Endothelial cell of umbilical vein (primary cell): ENCODE results near the gene TMEM109. TPM values are rescaled to one million over a fixed set of nuclear protein-coding genes. Genes with fewer than 3 reads are reported as not detected.

ENCODE experiments used
- BruUV-seq: library from RNA; stranded (reverse); fragments of 400-500 nt; replicated peaks from 2 replicates; lab custom pipeline; 2021; lab: Mats Ljungman, UMichigan
- CTCF ChIA-PET: fragments of 300-600, 350-600 bp; sonication (Branson Sonifier 250); formaldehyde crosslinking; loops from one replicate; lab custom pipeline; 2021; ENCODE audit warnings: antibody characterized with exemption, inconsistent platforms; lab: Charles Lee
- POLR2A ChIA-PET: fragments of 300-600, 350-600 bp; sonication (Branson Sonifier 250); formaldehyde crosslinking; loops from one replicate; lab custom pipeline; 2021; ENCODE audit warnings: antibody characterized with exemption, inconsistent platforms; lab: Charles Lee
- DNase-seq: peaks from one replicate; pipeline ENCODE4 v3.0.0-alpha.2; 2011; ENCODE audit warnings: low read depth, low spot score
- FAIRE-seq: peaks from 2 replicates; lab custom pipeline; 2011; peaks lifted over from hg19 to GRCh38; lab: Jason Lieb, UNC
- H2AFZ ChIP-seq: 2 replicates; pipeline ENCODE4 v1.6.0; 2012; ENCODE audit warnings: low read depth, low read length, control low read depth, inconsistent platforms
- H3K27ac ChIP-seq: 2 replicates; pipeline ENCODE4 v1.5.1; 2011; ENCODE audit warnings: low read depth, mild to moderate bottlenecking, control low read depth, low read length, moderate library complexity; ENCODE audit not compliant: insufficient read depth
- H3K27me3 ChIP-seq, 2 experiments: 2 replicates each; pipeline versions ENCODE4 v1.6.0 to v1.6.1; 2011; ENCODE audit warnings: low read length in 2 of 2, mixed read lengths in 1 of 2; ENCODE audit not compliant: control insufficient read depth in 2 of 2, insufficient read depth in 2 of 2
- H3K36me3 ChIP-seq, 2 experiments: 2 replicates in 1 of 2; 3 replicates in 1 of 2; pipeline ENCODE4 v1.5.1; 2011; ENCODE audit warnings: low read length in 2 of 2, mild to moderate bottlenecking in 1 of 2, moderate library complexity in 1 of 2; ENCODE audit not compliant: control insufficient read depth in 2 of 2, insufficient read depth in 2 of 2; ENCODE audit errors: extremely low read depth in 1 of 2
- H3K4me1 ChIP-seq: 3 replicates; pipeline ENCODE4 v1.5.1; 2011; ENCODE audit warnings: mild to moderate bottlenecking, low read length; ENCODE audit not compliant: control insufficient read depth, insufficient read depth; ENCODE audit errors: extremely low read depth
- H3K4me2 ChIP-seq: 2 replicates; pipeline ENCODE4 v1.6.1; 2011; ENCODE audit warnings: low read length, control low read depth, mixed read lengths; ENCODE audit not compliant: insufficient read depth
- H3K4me3 ChIP-seq, 3 experiments: fragments of 200-600 bp in 1 of 3; sonication (generic), shearing (Covaris generic) in 1 of 3; replicated peaks in 1 of 3; 2 replicates each; pipeline ENCODE4 v1.5.1; 2011 to 2016; ENCODE audit warnings: control low read depth in 3 of 3, low read length in 3 of 3, mild to moderate bottlenecking in 2 of 3, inconsistent platforms in 1 of 3, low read depth in 1 of 3, moderate library complexity in 1 of 3; ENCODE audit not compliant: insufficient read depth in 1 of 3
- H3K79me2 ChIP-seq: 2 replicates; pipeline ENCODE4 v1.6.0; 2012; ENCODE audit warnings: low read length, inconsistent platforms; ENCODE audit not compliant: control insufficient read depth, insufficient read depth
- H3K9ac ChIP-seq: replicated peaks from 2 replicates; pipeline ENCODE3; 2011; ENCODE audit warnings: low read length, control low read depth; ENCODE audit not compliant: insufficient read depth; ENCODE audit errors: extremely low read depth
- H3K9me1 ChIP-seq: replicated peaks from 3 replicates; pipeline ENCODE4 v1.6.0; 2011; ENCODE audit warnings: mild to moderate bottlenecking, low read length; ENCODE audit not compliant: control insufficient read depth, insufficient read depth; ENCODE audit errors: extremely low read depth
- H3K9me3 ChIP-seq: replicated peaks from 2 replicates; pipeline ENCODE4 v1.5.1; 2012; ENCODE audit warnings: low read length, inconsistent platforms; ENCODE audit not compliant: control insufficient read depth, insufficient read depth
- H4K20me1 ChIP-seq: replicated peaks from 2 replicates; pipeline ENCODE3; 2011; ENCODE audit warnings: mild to moderate bottlenecking, low read length; ENCODE audit not compliant: control insufficient read depth, insufficient read depth; ENCODE audit errors: extremely low read depth
- CTCF ChIP-seq, 2 donors: IDR thresholded peaks; 1 replicate in 1 of 2; 2 replicates in 1 of 2; pipeline ENCODE4 v1.5.1; 2011; ENCODE audit warnings: low read length in 2 of 2, mild to moderate bottlenecking in 2 of 2, moderate library complexity in 2 of 2, control low read depth in 1 of 2, inconsistent platforms in 1 of 2, low read depth in 1 of 2; ENCODE audit not compliant: insufficient read depth in 1 of 2; ENCODE audit errors: extremely low read depth in 1 of 2
- EZH2 ChIP-seq: IDR thresholded peaks from 2 replicates; pipeline ENCODE4 v1.6.1; 2012; ENCODE audit warnings: borderline replicate concordance, low read depth, mild to moderate bottlenecking, moderate library complexity, low read length, inconsistent platforms; ENCODE audit not compliant: severe bottlenecking
- FOS ChIP-seq: IDR thresholded peaks from 2 replicates; pipeline ENCODE4 v1.6.1; 2011; ENCODE audit warnings: mild to moderate bottlenecking, low read length, moderate library complexity, borderline replicate concordance; ENCODE audit not compliant: insufficient read depth
- GATA2 ChIP-seq: IDR thresholded peaks from 2 replicates; pipeline ENCODE4 v1.7.0; 2011; ENCODE audit warnings: low read depth, mild to moderate bottlenecking, moderate library complexity, mixed read lengths, low read length; ENCODE audit not compliant: insufficient read length, insufficient read depth
- JUN ChIP-seq: IDR thresholded peaks from 2 replicates; pipeline ENCODE4 v1.6.1; 2011; ENCODE audit warnings: borderline replicate concordance, low read depth; ENCODE audit not compliant: insufficient read length, insufficient read depth
- MAX ChIP-seq: IDR thresholded peaks from 2 replicates; pipeline ENCODE4 v1.6.1; 2011; ENCODE audit not compliant: insufficient read depth, insufficient read length
- MYC ChIP-seq: IDR thresholded peaks from one replicate; pipeline ENCODE4 v1.6.1; 2011; ENCODE audit warnings: mild to moderate bottlenecking, low read depth, low read length
- POLR2A ChIP-seq: IDR thresholded peaks from 2 replicates; pipeline ENCODE4 v1.6.1; 2012; ENCODE audit warnings: low read depth, mild to moderate bottlenecking, control low read depth, low read length
- POLR2AphosphoS5 ChIP-seq: IDR thresholded peaks from 2 replicates; pipeline ENCODE4 v1.6.1; 2012; ENCODE audit warnings: low read depth, mild to moderate bottlenecking, control low read depth, low read length, moderate library complexity; ENCODE audit not compliant: insufficient read depth
- dilution Hi-C: fragments of 300-500 bp; cut with MboI; formaldehyde crosslinking; loops from one replicate; pipeline ENCODE4 v1.15.0; 2019; ENCODE audit warnings: low sequenced_read_pairs; ENCODE audit not compliant: extremely low pct_ligation_motif_present
- intact Hi-C: fragments of 100-400 bp; cut with micrococcal nuclease; formaldehyde crosslinking; loops from one replicate; pipeline ENCODE4 v1.10.0; 2022
- polyA plus RNA-seq, 4 experiments: library from polyadenylated mRNA; depleted of rRNA in 3 of 4; stranded (reverse) in 3 of 4; unstranded in 1 of 4; fragments of >200 nt; gene quantifications; 2 replicates each; pipeline versions ENCODE4 v1.2.1 to v1.2.3, GENCODE V29; 2011 to 2012; ENCODE audit warnings: missing spikeins in 1 of 4
- total RNA-seq: library from RNA; stranded (reverse); gene quantifications from 2 replicates; pipeline ENCODE4 v1.2.3, GENCODE V29; 2021

TMEM109 gene
- total and polyA plus RNA-seq, 2 donors (not counting 3 experiments of a cell fraction or from before 2014, with no cell fraction given), result 143 to 192 TPM

- no peaks in the 10 kb centered on the region for H3K9me1 ChIP-seq
- H3K27ac ChIP-seq, result peak overlapping the region; percentile 32
- no peak overlapping the region for H3K9ac ChIP-seq
- H3K4me3 ChIP-seq, result no peak overlapping the region
- no peaks in the 10 kb centered on the region for H4K20me1 ChIP-seq
- FAIRE-seq (no peak), DNase-seq (peak; percentile 22)
- H3K27me3 ChIP-seq, result no peaks in the 10 kb centered on the region
- CTCF ChIA-PET, result interaction anchor here (1.0 to 1.5 kb wide), 3 partner anchors 20 to 144 kb away, joined by 3 to 6 read pairs (median 3); no protein-coding TSS in a partner anchor
- no TSS peak for BruUV-seq
- H3K36me3 ChIP-seq, result peaks cover 3 to 19% of the 10 kb centered on the region in 2 experiments
- H3K4me2 ChIP-seq, result peak overlapping the region; percentile 19
- no peak overlapping the region for H2AFZ ChIP-seq
- TF ChIP-seq CTCF (IDR thresholded peaks at IDR 0.05; ENCODE audit: extremely low read depth in 1 of 2, insufficient read depth in 1 of 2, low read depth in 1 of 2, low read length in 2 of 2), result no peak
- peaks cover 48% of the 10 kb centered on the region for H3K79me2 ChIP-seq
- H3K4me1 ChIP-seq, result peaks cover 31% of the 10 kb centered on the region
- dilution Hi-C loops, result no loop called here
- POLR2A ChIA-PET, result no interaction called here
- no peaks in the 10 kb centered on the region for H3K9me3 ChIP-seq
- intact Hi-C loops, result loop anchor here (10.0 kb wide), 1 partner anchor 215 kb away; no protein-coding TSS in a partner anchor
Observed at GRCh38 chr11:60919320-60919719, 5.4 kb downstream of the TMEM109 start.

- Histone ChIP-seq H2AFZ (no peak overlapping the region), H3K27me3 (no peaks in the 10 kb centered on the region), H3K27ac (peak overlapping the region; percentile 32), H3K4me2 (no peak overlapping the region), H3K79me2 (peaks cover 45% of the 10 kb centered on the region), H3K9me1 (no peaks in the 10 kb centered on the region), H3K9me3 (no peaks in the 10 kb centered on the region), H3K4me1 (peaks cover 32% of the 10 kb centered on the region), H3K9ac (no peak overlapping the region), H3K4me3 (no peak overlapping the region), H4K20me1 (no peaks in the 10 kb centered on the region), H3K36me3 (peaks cover 3 to 19% of the 10 kb centered on the region in 2 experiments)
- intact Hi-C loops, result loop anchor here (10.0 kb wide), 1 partner anchor 215 kb away; no protein-coding TSS in a partner anchor
- ChIA-PET POLR2A (no interaction called here), CTCF (interaction anchor here (1.0 to 1.5 kb wide), 2 partner anchors 20 to 145 kb away, joined by 3 to 6 read pairs; no protein-coding TSS in a partner anchor)
- FAIRE-seq, result no peak
- no peak for DNase-seq
- TF ChIP-seq JUN, result no peak
- no peak for TF ChIP-seq MYC
- no peak for TF ChIP-seq MAX
- no peak for TF ChIP-seq EZH2
- no peak for TF ChIP-seq CTCF (IDR thresholded peaks at IDR 0.05; ENCODE audit: extremely low read depth in 1 of 2, insufficient read depth in 1 of 2, low read depth in 1 of 2, low read length in 2 of 2)
- TF ChIP-seq POLR2A, result no peak
- no peak for TF ChIP-seq POLR2AphosphoS5
- no peak for TF ChIP-seq FOS
- TF ChIP-seq GATA2, result no peak
- no TSS peak for BruUV-seq
- dilution Hi-C loops, result no loop called here
Observed at GRCh38 chr11:60919956-60920355, 6.0 kb downstream of the TMEM109 start.
